ENCODE results near the gene CCDC150.
A peak's percentile ranks its signal among the peaks of the same experiment; 100 is the strongest.

Gene CCDC150

DNA sequence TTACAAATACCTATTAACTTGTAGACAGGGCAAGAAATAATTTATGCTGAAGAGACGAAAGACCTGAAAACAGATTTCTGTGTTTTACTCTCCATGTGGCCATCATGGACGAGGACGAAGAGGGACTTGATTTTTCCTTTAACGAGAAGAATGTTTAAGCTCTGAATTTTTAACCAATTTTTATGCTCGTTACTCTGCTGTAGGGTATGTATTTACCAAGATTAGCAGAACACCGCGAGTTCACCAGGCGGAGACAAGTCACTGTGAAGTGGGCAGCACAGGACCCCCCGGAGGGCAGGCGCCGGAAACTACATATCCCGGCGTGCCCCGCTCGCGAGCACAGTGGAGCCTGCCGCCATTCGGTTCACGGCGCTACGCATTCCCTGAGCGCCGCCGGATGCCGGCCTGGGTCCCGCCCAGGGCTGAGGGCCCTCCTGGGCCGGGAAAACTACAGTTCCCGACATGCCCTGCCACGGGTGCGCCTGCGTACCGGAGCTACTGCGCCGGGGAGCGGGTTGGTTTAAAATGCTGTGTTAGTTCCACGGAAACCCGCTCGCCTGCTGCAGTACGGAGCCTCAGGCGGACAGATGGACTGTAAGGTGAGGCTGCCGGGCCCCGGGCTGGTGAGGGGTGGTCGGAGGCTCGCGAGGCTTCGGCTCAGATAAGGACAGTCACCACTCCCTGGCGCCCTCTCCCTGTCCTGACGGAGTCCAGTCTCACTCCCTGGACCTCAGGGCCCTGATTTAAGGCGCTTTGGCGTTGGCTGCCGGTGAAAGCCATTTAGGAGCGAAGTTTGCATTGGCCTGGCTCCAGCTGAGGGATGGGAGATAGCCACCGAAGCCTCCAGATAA is at the start of gene CCDC150:
Gene CCDC150, plus strand, starts transcription at position 536 of the 851 bp plus-strand sequence. Its CDS starts 52 bp downstream, at position 588.
- Mint-ChIP-seq H3K36me3 (ENCODE audit: low read depth) (peaks cover 7% of the 10 kb centered on the region), H3K27ac (peak within 1 kb of the TSS; percentile 35 to 84 (median 53)), H3K27me3 (ENCODE audit: low read depth) (peaks cover 7% of the 10 kb centered on the region), H3K4me1 (peaks cover 13% of the 10 kb centered on the region), H3K4me3 (peak within 1 kb of the TSS; percentile 96 to 97 (median 96)), H3K9me3 (no peaks in the 10 kb centered on the region)
- TF ChIP-seq CTCF (IDR thresholded peaks at IDR 0.05; ENCODE audit: unreplicated experiment in 3 of 3): peak in 1 of 3 experiments; percentile 20

DNA sequence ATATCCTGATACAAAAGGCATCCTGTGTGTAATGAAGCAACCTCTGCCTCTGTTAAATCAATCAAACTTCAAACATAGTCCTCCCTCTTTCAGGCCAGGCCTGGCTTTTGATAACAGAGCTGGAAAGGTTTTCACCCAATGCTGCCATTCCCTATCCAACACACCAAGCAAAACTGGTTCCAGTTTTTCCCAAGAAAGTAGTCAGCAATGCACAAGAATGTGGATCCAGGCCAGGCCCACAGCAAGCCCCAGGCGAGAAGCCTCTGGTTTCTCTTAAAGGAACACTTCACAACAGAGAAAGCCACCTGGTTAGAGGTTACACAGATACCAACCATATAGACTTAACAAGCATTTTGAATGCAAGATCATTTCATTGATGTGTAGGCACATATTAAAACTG is 49.2 kb upstream of the CCDC150 start:
- no peaks in the 10 kb centered on the region for H3K36me3 Mint-ChIP-seq (ENCODE audit: low read depth)
- TF ChIP-seq CTCF (IDR thresholded peaks at IDR 0.05; ENCODE audit: unreplicated experiment in 3 of 3): no peak

DNA sequence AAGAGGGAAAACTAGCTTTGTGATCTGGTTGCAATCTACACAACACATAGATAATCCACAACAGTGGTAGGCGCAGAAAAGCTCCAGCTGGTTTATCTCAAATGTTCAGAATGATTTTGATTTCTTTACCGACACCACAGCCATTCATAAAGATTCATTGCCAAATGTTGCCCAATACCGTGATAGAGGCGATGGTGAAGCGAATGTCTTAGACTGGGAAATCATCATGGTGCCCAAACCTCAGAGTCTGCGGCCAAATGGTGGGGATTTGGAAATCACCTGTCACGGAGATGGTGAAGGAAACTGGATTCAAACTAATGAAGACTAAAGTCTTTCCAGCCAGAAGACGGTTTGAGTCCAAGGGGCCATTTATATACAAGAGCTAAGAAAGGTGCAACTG is 48.5 kb upstream of the CCDC150 start:
- peaks cover 18% of the 10 kb centered on the region for H3K27me3 Mint-ChIP-seq (ENCODE audit: low read depth)
- TF ChIP-seq CTCF (IDR thresholded peaks at IDR 0.05; ENCODE audit: unreplicated experiment in 3 of 3): no peak
- H3K4me3 Mint-ChIP-seq: peak overlapping the region; percentile 91 to 97 (median 94)
- peak overlapping the region; percentile 51 to 96 (median 88) for H3K27ac Mint-ChIP-seq
- no peaks in the 10 kb centered on the region for H3K9me3 Mint-ChIP-seq
- peaks cover 28% of the 10 kb centered on the region for H3K4me1 Mint-ChIP-seq
- no peaks in the 10 kb centered on the region for H3K36me3 Mint-ChIP-seq (ENCODE audit: low read depth)

More for the DNA sequence above, 49.2 kb upstream of the CCDC150 start:
- Mint-ChIP-seq H3K27ac (peak overlapping the region; percentile 21 to 81 (median 37)), H3K9me3 (no peaks in the 10 kb centered on the region), H3K4me3 (peak overlapping the region; percentile 62 to 91 (median 63)), H3K27me3 (ENCODE audit: low read depth) (peaks cover 13% of the 10 kb centered on the region), H3K4me1 (peaks cover 28% of the 10 kb centered on the region)

- Mint-ChIP-seq H3K27me3 (ENCODE audit: low read depth) (peaks cover 19% of the 10 kb centered on the region), H3K4me1 (peaks cover 22% of the 10 kb centered on the region), H3K36me3 (ENCODE audit: low read depth) (no peaks in the 10 kb centered on the region), H3K4me3 (peak overlapping the region; percentile 91 to 97 (median 94)), H3K27ac (peak overlapping the region; percentile 88 to 98 (median 96)), H3K9me3 (no peaks in the 10 kb centered on the region)
- no peak for TF ChIP-seq CTCF (IDR thresholded peaks at IDR 0.05; ENCODE audit: unreplicated experiment in 3 of 3)
Observed at GRCh38 chr2:196591621-196592022, 47.9 kb upstream of the CCDC150 start.

- no peaks in the 10 kb centered on the region for H3K9me3 Mint-ChIP-seq
- no peak for TF ChIP-seq CTCF (IDR thresholded peaks at IDR 0.05; ENCODE audit: unreplicated experiment in 3 of 3)
- peaks cover 19% of the 10 kb centered on the region for H3K27me3 Mint-ChIP-seq (ENCODE audit: low read depth)
- H3K27ac Mint-ChIP-seq: peak overlapping the region; percentile 88 to 98 (median 96)
- peaks cover 17% of the 10 kb centered on the region for H3K4me1 Mint-ChIP-seq
- H3K36me3 Mint-ChIP-seq (ENCODE audit: low read depth): no peaks in the 10 kb centered on the region
- H3K4me3 Mint-ChIP-seq: peak overlapping the region; percentile 91 to 97 (median 94)
Observed at GRCh38 chr2:196592331-196592910, 47.1 kb upstream of the CCDC150 start.

All from nephron (organoid).